ENCODE measurements around the gene RAB37. TPM values are rescaled to one million over a fixed set of nuclear protein-coding genes. Genes with fewer than 3 reads are reported as not detected.

The RAB37 gene
- total RNA-seq, 1 experiment from 2014 or later, result 1.5 TPM

GRCh38 chr17:74759941-74760340, 22.9 kb downstream of the RAB37 start:
- CTCF ChIA-PET, result interaction anchor here (0.6 to 1.0 kb wide), 2 partner anchors 15 to 146 kb away, joined by 4 read pairs; no protein-coding TSS in a partner anchor
- POLR2A ChIA-PET, result no interaction called here
- Histone ChIP-seq H3K4me3 (ENCODE audit: low read depth in 2 of 2, low read length in 2 of 2) (no peak overlapping the region), H3K36me3 (ENCODE audit: control insufficient read depth, insufficient read depth, low read length) (no peaks in the 10 kb centered on the region), H3K4me1 (ENCODE audit: control insufficient read depth, insufficient read depth, low read length) (peaks cover 46% of the 10 kb centered on the region), H3K27me3 (ENCODE audit: control insufficient read depth, insufficient read depth, low read length) (no peaks in the 10 kb centered on the region), H3K9me3 (ENCODE audit: control insufficient read depth, insufficient read depth, low read depth, low read length) (no peaks in the 10 kb centered on the region), H3K27ac (ENCODE audit: low read length) (peak overlapping the region; percentile 21)
- BruUV-seq (replicated peaks), result no TSS peak
- intact Hi-C loops (cut with micrococcal nuclease; ENCODE audit: unreplicated experiment) (no loop called here), in situ Hi-C loops (cut with HindIII; ENCODE audit: low pct_unique_long_range_greater_than_20kb, low sequenced_read_pairs) (no loop called here)
- ATAC-seq, result no peak
- no peak for DNase-seq (ENCODE audit: low read depth, low spot score)
- no peak for TF ChIP-seq CTCF (IDR thresholded peaks at IDR 0.05)
- no peak for TF ChIP-seq TCF7L2 (IDR thresholded peaks at IDR 0.05; ENCODE audit: low read depth, low read length)
- TF ChIP-seq REST (IDR thresholded peaks at IDR 0.05; ENCODE audit: insufficient read depth in 1 of 2, low read depth in 2 of 2, low read length in 1 of 2), result no peak
- TF ChIP-seq SIN3A (IDR thresholded peaks at IDR 0.05; ENCODE audit: borderline replicate concordance, insufficient read depth, low read depth, low read length), result no peak
- TF ChIP-seq POLR2AphosphoS5 (IDR thresholded peaks at IDR 0.05; ENCODE audit: low read depth, low read length), result no peak

GRCh38 chr17:74760404-74761105, 23.5 kb downstream of the RAB37 start:
- Histone ChIP-seq H3K9me3 (ENCODE audit: control insufficient read depth, insufficient read depth, low read depth, low read length) (no peaks in the 10 kb centered on the region), H3K4me1 (ENCODE audit: control insufficient read depth, insufficient read depth, low read length) (peaks cover 46% of the 10 kb centered on the region), H3K4me3 (ENCODE audit: low read depth in 2 of 2, low read length in 2 of 2) (no peak overlapping the region), H3K27me3 (ENCODE audit: control insufficient read depth, insufficient read depth, low read length) (no peaks in the 10 kb centered on the region), H3K36me3 (ENCODE audit: control insufficient read depth, insufficient read depth, low read length) (no peaks in the 10 kb centered on the region), H3K27ac (ENCODE audit: low read length) (peak overlapping the region; percentile 30)
- intact Hi-C loops (cut with micrococcal nuclease; ENCODE audit: unreplicated experiment) (no loop called here), in situ Hi-C loops (cut with HindIII; ENCODE audit: low pct_unique_long_range_greater_than_20kb, low sequenced_read_pairs) (no loop called here)
- ChIA-PET POLR2A (interaction anchor here (0.6 kb wide), 1 partner anchor 11 kb away, joined by 3 read pairs; no protein-coding TSS in a partner anchor), CTCF (interaction anchor here (0.6 to 1.0 kb wide), 2 partner anchors 16 to 145 kb away, joined by 4 read pairs; no protein-coding TSS in a partner anchor)
- ATAC-seq (peak; percentile 6; the same call in 1 of the 2 replicates), DNase-seq (ENCODE audit: low read depth, low spot score) (no peak)
- TF ChIP-seq SIN3A (IDR thresholded peaks at IDR 0.05; ENCODE audit: borderline replicate concordance, insufficient read depth, low read depth, low read length), result no peak
- no peak for TF ChIP-seq CTCF (IDR thresholded peaks at IDR 0.05)
- TF ChIP-seq REST (IDR thresholded peaks at IDR 0.05; ENCODE audit: insufficient read depth in 1 of 2, low read depth in 2 of 2, low read length in 1 of 2), result no peak
- no peak for TF ChIP-seq TCF7L2 (IDR thresholded peaks at IDR 0.05; ENCODE audit: low read depth, low read length)
- TF ChIP-seq POLR2AphosphoS5 (IDR thresholded peaks at IDR 0.05; ENCODE audit: low read depth, low read length), result no peak
- no TSS peak for BruUV-seq (replicated peaks)
